ENCODE data around the gene STRN3.

DNA sequence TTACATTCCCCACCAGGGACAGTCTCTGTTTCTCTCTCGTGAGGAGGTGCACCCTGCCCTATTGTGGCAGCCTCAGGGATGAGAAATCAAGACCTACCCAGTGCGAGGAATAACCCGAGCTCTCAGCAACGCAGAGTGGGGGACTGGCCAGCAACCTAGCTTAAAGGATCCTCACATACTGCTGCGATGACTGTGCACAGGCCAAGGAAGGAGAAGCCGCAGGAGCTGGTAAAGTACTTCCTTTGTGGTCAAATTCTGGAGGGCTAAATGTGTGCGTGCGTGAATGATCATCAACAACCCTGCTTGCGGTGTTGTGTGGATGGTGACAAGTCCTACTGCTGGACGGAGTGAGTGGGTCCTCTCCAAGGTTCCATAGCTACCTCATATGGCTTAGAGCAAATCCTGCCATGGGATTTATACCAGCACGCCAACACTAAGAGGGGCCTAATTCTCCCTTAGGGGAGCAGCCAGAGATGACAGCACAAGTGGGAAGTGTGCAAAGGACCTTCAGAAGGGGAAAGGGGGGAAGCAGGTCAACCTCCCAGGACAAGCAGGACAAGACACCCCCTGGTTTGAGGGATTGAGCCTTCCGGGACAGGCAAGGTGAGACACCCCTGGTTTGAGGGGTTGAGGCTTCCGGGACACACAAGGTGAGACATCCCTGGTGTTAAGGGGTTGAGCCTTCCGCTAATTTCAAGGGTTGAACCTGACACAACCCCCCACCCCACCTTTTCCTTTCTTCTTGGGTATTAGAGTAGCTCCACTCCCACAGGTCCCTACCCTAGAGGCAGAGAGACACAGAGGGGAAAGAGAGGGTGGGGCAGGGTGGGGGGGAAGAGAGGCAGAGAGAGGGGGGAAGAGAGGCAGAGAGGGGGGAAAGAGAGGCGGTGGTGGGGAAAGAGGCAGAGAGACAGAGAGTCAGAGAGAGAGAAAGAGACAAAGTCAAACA lies 59.5 kb downstream of the STRN3 start:
- TF ChIP-seq, protein P1, sequence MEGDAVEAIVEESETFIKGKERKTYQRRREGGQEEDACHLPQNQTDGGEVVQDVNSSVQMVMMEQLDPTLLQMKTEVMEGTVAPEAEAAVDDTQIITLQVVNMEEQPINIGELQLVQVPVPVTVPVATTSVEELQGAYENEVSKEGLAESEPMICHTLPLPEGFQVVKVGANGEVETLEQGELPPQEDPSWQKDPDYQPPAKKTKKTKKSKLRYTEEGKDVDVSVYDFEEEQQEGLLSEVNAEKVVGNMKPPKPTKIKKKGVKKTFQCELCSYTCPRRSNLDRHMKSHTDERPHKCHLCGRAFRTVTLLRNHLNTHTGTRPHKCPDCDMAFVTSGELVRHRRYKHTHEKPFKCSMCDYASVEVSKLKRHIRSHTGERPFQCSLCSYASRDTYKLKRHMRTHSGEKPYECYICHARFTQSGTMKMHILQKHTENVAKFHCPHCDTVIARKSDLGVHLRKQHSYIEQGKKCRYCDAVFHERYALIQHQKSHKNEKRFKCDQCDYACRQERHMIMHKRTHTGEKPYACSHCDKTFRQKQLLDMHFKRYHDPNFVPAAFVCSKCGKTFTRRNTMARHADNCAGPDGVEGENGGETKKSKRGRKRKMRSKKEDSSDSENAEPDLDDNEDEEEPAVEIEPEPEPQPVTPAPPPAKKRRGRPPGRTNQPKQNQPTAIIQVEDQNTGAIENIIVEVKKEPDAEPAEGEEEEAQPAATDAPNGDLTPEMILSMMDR (IDR thresholded peaks at IDR 0.05): no peak
- no peak for TF ChIP-seq POLR2A (IDR thresholded peaks at IDR 0.05)
